Activated naive CD4-positive, alpha-beta T cell treated with anti-CD3 and anti-CD28 coated beads, Interleukin-2, amount 10 ng/mL, durations not matched to agents 7 days and 5 days (primary cell): ENCODE data around the gene ATP4B.

Experiments
- CTCF ChIA-PET: fragments of 350-600 bp; sonication (Branson Sonifier 250); formaldehyde crosslinking; loops from one replicate; lab custom pipeline; 2021; ENCODE audit warnings: antibody characterized with exemption; lab: Charles Lee
- DNase-seq: peaks from one replicate; pipeline ENCODE4 v3.0.0-alpha.2; 2020
- H3K27ac Mint-ChIP-seq: one replicate; pipeline ENCODE4 v1.8.0; 2021; ENCODE audit warnings: mild to moderate bottlenecking, moderate library complexity, mixed read lengths
- H3K27me3 Mint-ChIP-seq: one replicate; pipeline ENCODE4 v1.8.0; 2021; ENCODE audit warnings: mild to moderate bottlenecking, mixed read lengths
- H3K36me3 Mint-ChIP-seq: one replicate; pipeline ENCODE4 v1.8.0; 2021; ENCODE audit warnings: mixed read lengths
- H3K4me1 Mint-ChIP-seq: one replicate; pipeline ENCODE4 v1.8.0; 2021; ENCODE audit warnings: mixed read lengths
- H3K4me3 Mint-ChIP-seq: one replicate; pipeline ENCODE4 v1.8.0; 2021; ENCODE audit warnings: mild to moderate bottlenecking, moderate library complexity, mixed read lengths
- H3K9me3 Mint-ChIP-seq: one replicate; pipeline ENCODE4 v1.8.0; 2021; ENCODE audit warnings: mixed read lengths

The ATP4B gene

GRCh38 chr13:113652404-113653263 is 5.4 kb downstream of the ATP4B start:
- Mint-ChIP-seq H3K4me3 (no peak overlapping the region), H3K27ac (no peak overlapping the region), H3K4me1 (peaks cover 3% of the 10 kb centered on the region), H3K27me3 (no peaks in the 10 kb centered on the region), H3K36me3 (no peaks in the 10 kb centered on the region), H3K9me3 (no peaks in the 10 kb centered on the region)
- CTCF ChIA-PET: no interaction called here
- DNase-seq: peak; percentile 12

- Mint-ChIP-seq H3K4me3 (no peak overlapping the region), H3K27me3 (no peaks in the 10 kb centered on the region), H3K9me3 (no peaks in the 10 kb centered on the region), H3K36me3 (no peaks in the 10 kb centered on the region), H3K4me1 (peaks cover 9% of the 10 kb centered on the region), H3K27ac (no peak overlapping the region)
- CTCF ChIA-PET: no interaction called here
- DNase-seq: peak; percentile 17
Measured at GRCh38 chr13:113651511-113652403, 6.2 kb downstream of the ATP4B start.

DNA sequence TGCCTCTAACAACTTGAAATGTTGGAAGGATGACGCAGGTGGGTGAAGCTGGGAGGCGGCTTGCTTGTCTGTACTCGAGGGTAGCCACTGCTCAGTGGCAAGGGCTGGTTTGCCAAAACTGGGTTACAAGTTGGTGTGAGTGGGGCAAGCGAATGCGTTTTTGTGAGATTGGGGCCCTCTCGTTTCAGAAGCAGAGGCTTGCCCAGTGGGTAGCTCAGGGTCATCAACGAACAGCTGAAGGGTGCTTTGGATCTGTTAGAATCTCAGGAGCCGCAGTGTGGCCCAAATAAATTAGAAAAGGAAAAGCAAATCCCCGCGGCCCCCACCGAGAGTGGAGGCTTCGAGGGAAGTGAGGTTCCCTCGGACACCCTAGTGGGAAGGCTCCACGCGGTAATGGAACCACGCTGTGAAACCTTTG is 7.3 kb downstream of the ATP4B start:
- Mint-ChIP-seq H3K4me3 (no peak overlapping the region), H3K4me1 (peaks cover 14% of the 10 kb centered on the region), H3K9me3 (no peaks in the 10 kb centered on the region), H3K27me3 (no peaks in the 10 kb centered on the region), H3K36me3 (no peaks in the 10 kb centered on the region), H3K27ac (no peak overlapping the region)
- no peak for DNase-seq
- CTCF ChIA-PET: interaction anchor here (1.4 kb wide), 1 partner anchor 74 kb away, joined by 4 read pairs; no protein-coding TSS in a partner anchor

GRCh38 chr13:113650275-113650674 is 7.7 kb downstream of the ATP4B start:
- Mint-ChIP-seq H3K4me1 (peaks cover 14% of the 10 kb centered on the region), H3K27ac (no peak overlapping the region), H3K27me3 (no peaks in the 10 kb centered on the region), H3K9me3 (no peaks in the 10 kb centered on the region), H3K4me3 (no peak overlapping the region), H3K36me3 (no peaks in the 10 kb centered on the region)
- CTCF ChIA-PET: interaction anchor here (1.4 kb wide), 1 partner anchor 74 kb away, joined by 4 read pairs; no protein-coding TSS in a partner anchor
- DNase-seq: peak; percentile 8

GRCh38 chr13:113649212-113649611 is 8.8 kb downstream of the ATP4B start:
- peak; percentile 5 for DNase-seq
- Mint-ChIP-seq H3K27ac (no peak overlapping the region), H3K27me3 (no peaks in the 10 kb centered on the region), H3K36me3 (no peaks in the 10 kb centered on the region), H3K4me1 (peaks cover 14% of the 10 kb centered on the region), H3K4me3 (no peak overlapping the region), H3K9me3 (no peaks in the 10 kb centered on the region)
- CTCF ChIA-PET: no interaction called here

DNA sequence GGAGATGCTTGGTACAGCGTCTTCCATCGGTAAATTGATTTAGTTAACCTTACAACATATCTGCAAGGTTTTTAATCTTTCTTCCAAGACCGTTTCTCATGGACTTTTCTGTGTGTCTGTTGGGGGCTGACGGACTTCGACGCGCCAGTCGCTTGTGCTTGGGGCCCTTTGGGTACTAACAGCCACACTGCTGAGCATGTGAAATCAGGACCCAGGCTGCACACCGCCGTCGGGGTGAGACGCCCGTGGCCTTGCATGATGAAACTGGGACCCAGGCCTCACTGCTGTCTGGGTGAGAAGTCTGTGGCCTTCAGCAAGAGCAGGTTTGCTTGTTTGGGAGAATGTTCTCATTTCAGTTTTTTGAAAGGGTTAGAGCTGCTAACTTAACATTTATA is 9.8 kb downstream of the ATP4B start:
- Mint-ChIP-seq H3K4me1 (peaks cover 14% of the 10 kb centered on the region), H3K4me3 (no peak overlapping the region), H3K9me3 (no peaks in the 10 kb centered on the region), H3K27me3 (no peaks in the 10 kb centered on the region), H3K36me3 (no peaks in the 10 kb centered on the region), H3K27ac (no peak overlapping the region)
- CTCF ChIA-PET: no interaction called here
- no peak for DNase-seq

- Mint-ChIP-seq H3K4me3 (no peak overlapping the region), H3K4me1 (peaks cover 14% of the 10 kb centered on the region), H3K27ac (no peak overlapping the region), H3K27me3 (no peaks in the 10 kb centered on the region), H3K36me3 (peaks cover 2% of the 10 kb centered on the region), H3K9me3 (no peaks in the 10 kb centered on the region)
- CTCF ChIA-PET: no interaction called here
- DNase-seq: peak; percentile 19
Measured at GRCh38 chr13:113647351-113648215, 10.4 kb downstream of the ATP4B start.

- Mint-ChIP-seq H3K9me3 (no peaks in the 10 kb centered on the region), H3K4me3 (no peak overlapping the region), H3K36me3 (peaks cover 8% of the 10 kb centered on the region), H3K27ac (no peak overlapping the region), H3K27me3 (no peaks in the 10 kb centered on the region), H3K4me1 (peaks cover 14% of the 10 kb centered on the region)
- CTCF ChIA-PET: interaction anchor here (0.6 kb wide), 1 partner anchor 282 kb away, joined by 3 read pairs; no protein-coding TSS in a partner anchor
- peak; percentile 30 for DNase-seq
Measured at GRCh38 chr13:113646921-113647340, 11.1 kb downstream of the ATP4B start.

- peak overlapping the region; percentile 0 for H3K27ac Mint-ChIP-seq
- DNase-seq: peak; percentile 11
- H3K27me3 Mint-ChIP-seq: no peaks in the 10 kb centered on the region
- peaks cover 14% of the 10 kb centered on the region for H3K36me3 Mint-ChIP-seq
- CTCF ChIA-PET: interaction anchor here (0.6 kb wide), 1 partner anchor 282 kb away, joined by 3 read pairs; no protein-coding TSS in a partner anchor
- H3K4me1 Mint-ChIP-seq: peaks cover 14% of the 10 kb centered on the region
- H3K4me3 Mint-ChIP-seq: no peak overlapping the region
- H3K9me3 Mint-ChIP-seq: no peaks in the 10 kb centered on the region
Measured at GRCh38 chr13:113646376-113646775, 11.6 kb downstream of the ATP4B start.

- Mint-ChIP-seq H3K36me3 (peaks cover 20% of the 10 kb centered on the region), H3K4me3 (no peak overlapping the region), H3K27me3 (no peaks in the 10 kb centered on the region)
Measured at GRCh38 chr13:113645329-113645728, 12.7 kb downstream of the ATP4B start.

DNA sequence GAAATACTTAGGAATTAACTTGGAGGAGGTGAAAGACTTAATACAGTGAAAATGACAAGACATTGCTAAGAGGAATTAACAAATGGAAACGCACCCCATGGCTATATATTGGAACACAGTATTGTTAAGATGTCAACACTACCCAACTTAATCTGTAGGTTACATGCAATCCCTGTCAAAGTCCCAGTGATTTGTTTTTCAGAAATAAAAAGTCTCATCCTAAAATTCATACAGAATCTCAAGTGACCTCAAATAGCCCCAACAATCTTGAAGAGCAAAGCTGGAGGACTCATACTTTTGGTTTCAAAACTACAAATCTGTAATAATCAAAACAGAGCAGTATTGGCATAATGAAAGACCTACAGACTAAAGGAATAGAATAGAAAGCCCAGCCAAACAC is 13.2 kb downstream of the ATP4B start:
- peaks cover 26% of the 10 kb centered on the region for H3K36me3 Mint-ChIP-seq
- no peaks in the 10 kb centered on the region for H3K9me3 Mint-ChIP-seq
- H3K27ac Mint-ChIP-seq: no peak overlapping the region
- H3K4me1 Mint-ChIP-seq: peaks cover 14% of the 10 kb centered on the region
- no peaks in the 10 kb centered on the region for H3K27me3 Mint-ChIP-seq
- no peak for DNase-seq
- H3K4me3 Mint-ChIP-seq: no peak overlapping the region
- CTCF ChIA-PET: no interaction called here

More at GRCh38 chr13:113645329-113645728, 12.7 kb downstream of the ATP4B start:
- Mint-ChIP-seq H3K9me3 (no peaks in the 10 kb centered on the region), H3K4me1 (peaks cover 14% of the 10 kb centered on the region), H3K27ac (peak overlapping the region; percentile 17)
- CTCF ChIA-PET: no interaction called here
- no peak for DNase-seq

GRCh38 chr13:113643593-113643992 is 14.4 kb downstream of the ATP4B start:
- Mint-ChIP-seq H3K27ac (no peak overlapping the region), H3K4me3 (no peak overlapping the region)
- CTCF ChIA-PET: no interaction called here

GRCh38 chr13:113642563-113642962 is 15.4 kb downstream of the ATP4B start:
- Mint-ChIP-seq H3K4me1 (peaks cover 12% of the 10 kb centered on the region), H3K36me3 (peaks cover 42% of the 10 kb centered on the region), H3K4me3 (no peak overlapping the region), H3K27ac (no peak overlapping the region), H3K9me3 (no peaks in the 10 kb centered on the region), H3K27me3 (no peaks in the 10 kb centered on the region)
- no peak for DNase-seq
- CTCF ChIA-PET: no interaction called here

More at GRCh38 chr13:113643593-113643992, 14.4 kb downstream of the ATP4B start:
- H3K27me3 Mint-ChIP-seq: no peaks in the 10 kb centered on the region
- no peak for DNase-seq
- peaks cover 14% of the 10 kb centered on the region for H3K4me1 Mint-ChIP-seq
- H3K36me3 Mint-ChIP-seq: peaks cover 33% of the 10 kb centered on the region
- no peaks in the 10 kb centered on the region for H3K9me3 Mint-ChIP-seq
